Measurements from ENCODE around the gene DRGX. TPM values are rescaled to one million over a fixed set of nuclear protein-coding genes. Genes with fewer than 3 reads are reported as not detected.

The DRGX gene
- polyA plus RNA-seq, 6 donors from 2014 or later: not detected

GRCh38 chr10:49400365-49400764 is 4.5 kb upstream of the DRGX start:
- DNase-seq (no peak), ATAC-seq (ENCODE audit: low read depth in 2 of 2) (no peak)
- no peak overlapping the region for H3K27ac Mint-ChIP-seq
- H3K4me1 Mint-ChIP-seq: peaks cover 7 to 11% (median 10%) of the 10 kb centered on the region in 3 donors
- H3K36me3 Mint-ChIP-seq: no peaks in the 10 kb centered on the region
- peaks cover 0 to 5% (median 0%) of the 10 kb centered on the region in 7 donors for H3K9me3 Mint-ChIP-seq
- no peak overlapping the region for H3K4me3 Mint-ChIP-seq
- peaks cover 65 to 87% (median 76%) of the 10 kb centered on the region in 3 donors for H3K27me3 Mint-ChIP-seq

- Mint-ChIP-seq H3K27ac (no peak overlapping the region), H3K27me3 (peaks cover 65 to 85% (median 73%) of the 10 kb centered on the region in 3 donors), H3K36me3 (peaks cover 0 to 7% of the 10 kb centered on the region in 2 donors), H3K4me1 (peaks cover 11 to 15% (median 13%) of the 10 kb centered on the region in 3 donors), H3K4me3 (peak overlapping the region in 1 of 8 donors; percentile 45), H3K9me3 (peaks cover 0 to 5% (median 0%) of the 10 kb centered on the region in 7 donors)
- DNase-seq (no peak), ATAC-seq (ENCODE audit: low read depth in 2 of 2) (no peak)
Observed at GRCh38 chr10:49398986-49399385, 3.1 kb upstream of the DRGX start.

GRCh38 chr10:49398000-49398861 is 2.3 kb upstream of the DRGX start:
- peaks cover 11 to 15% (median 13%) of the 10 kb centered on the region in 3 donors for H3K4me1 Mint-ChIP-seq
- DNase-seq: peak; percentile 15
- peaks cover 67 to 83% (median 73%) of the 10 kb centered on the region in 3 donors for H3K27me3 Mint-ChIP-seq
- peak; percentile 59 to 64 for ATAC-seq (ENCODE audit: low read depth in 2 of 2)
- H3K9me3 Mint-ChIP-seq: peaks cover 0 to 5% (median 0%) of the 10 kb centered on the region in 7 donors
- peak overlapping the region in 2 of 6 donors; percentile 47 to 57 for H3K27ac Mint-ChIP-seq
- H3K4me3 Mint-ChIP-seq: peak overlapping the region in 6 of 8 donors; percentile 12 to 63 (median 42)
- peaks cover 0 to 7% of the 10 kb centered on the region in 2 donors for H3K36me3 Mint-ChIP-seq

GRCh38 chr10:49397036-49397999 is 1.4 kb upstream of the DRGX start:
- peak overlapping the region in 1 of 6 donors; percentile 21 for H3K27ac Mint-ChIP-seq

GRCh38 chr10:49396666-49396999 is 744 bp upstream of the DRGX start:
- Mint-ChIP-seq H3K27me3 (peaks cover 62 to 84% (median 72%) of the 10 kb centered on the region in 3 donors), H3K4me3 (peak overlapping the region in 1 of 8 donors; percentile 16), H3K27ac (no peak overlapping the region), H3K9me3 (peaks cover 0 to 5% (median 0%) of the 10 kb centered on the region in 7 donors), H3K36me3 (peaks cover 0 to 7% of the 10 kb centered on the region in 2 donors), H3K4me1 (peaks cover 11 to 15% (median 13%) of the 10 kb centered on the region in 3 donors)
- ATAC-seq (ENCODE audit: low read depth in 2 of 2): no peak
- DNase-seq: no peak

More at GRCh38 chr10:49397036-49397999, 1.4 kb upstream of the DRGX start:
- peaks cover 62 to 84% (median 72%) of the 10 kb centered on the region in 3 donors for H3K27me3 Mint-ChIP-seq
- ATAC-seq (ENCODE audit: low read depth in 2 of 2): no peak
- DNase-seq: no peak
- H3K36me3 Mint-ChIP-seq: peaks cover 0 to 7% of the 10 kb centered on the region in 2 donors
- H3K4me1 Mint-ChIP-seq: peaks cover 11 to 15% (median 13%) of the 10 kb centered on the region in 3 donors
- peak overlapping the region in 3 of 8 donors; percentile 3 to 64 (median 10) for H3K4me3 Mint-ChIP-seq
- H3K9me3 Mint-ChIP-seq: peaks cover 0 to 5% (median 0%) of the 10 kb centered on the region in 7 donors

GRCh38 chr10:49394933-49395740 is 752 bp downstream of the DRGX start:
- ATAC-seq (ENCODE audit: low read depth in 2 of 2) (no peak), DNase-seq (no peak)
- peaks cover 0 to 5% (median 0%) of the 10 kb centered on the region in 7 donors for H3K9me3 Mint-ChIP-seq
- peaks cover 0 to 7% of the 10 kb centered on the region in 2 donors for H3K36me3 Mint-ChIP-seq
- no peak overlapping the region for H3K27ac Mint-ChIP-seq
- peaks cover 59 to 88% (median 72%) of the 10 kb centered on the region in 3 donors for H3K27me3 Mint-ChIP-seq
- H3K4me1 Mint-ChIP-seq: peaks cover 11 to 15% (median 13%) of the 10 kb centered on the region in 3 donors
- H3K4me3 Mint-ChIP-seq: no peak overlapping the region

- peaks cover 60 to 88% (median 73%) of the 10 kb centered on the region in 3 donors for H3K27me3 Mint-ChIP-seq
- no peak overlapping the region for H3K27ac Mint-ChIP-seq
- H3K4me3 Mint-ChIP-seq: no peak overlapping the region
- H3K9me3 Mint-ChIP-seq: peaks cover 0 to 3% (median 0%) of the 10 kb centered on the region in 7 donors
- DNase-seq: no peak
- H3K36me3 Mint-ChIP-seq: peaks cover 0 to 7% of the 10 kb centered on the region in 2 donors
- peaks cover 7 to 11% (median 11%) of the 10 kb centered on the region in 3 donors for H3K4me1 Mint-ChIP-seq
- no peak for ATAC-seq (ENCODE audit: low read depth in 2 of 2)
Observed at GRCh38 chr10:49393757-49394156, 2.1 kb downstream of the DRGX start.

GRCh38 chr10:49393301-49393700 is 2.6 kb downstream of the DRGX start:
- H3K36me3 Mint-ChIP-seq: peaks cover 0 to 7% of the 10 kb centered on the region in 2 donors
- H3K4me1 Mint-ChIP-seq: peaks cover 4 to 7% (median 7%) of the 10 kb centered on the region in 3 donors
- H3K27me3 Mint-ChIP-seq: peaks cover 61 to 86% (median 73%) of the 10 kb centered on the region in 3 donors
- ATAC-seq (ENCODE audit: low read depth in 2 of 2) (no peak), DNase-seq (no peak)
- H3K9me3 Mint-ChIP-seq: peaks cover 0 to 2% (median 0%) of the 10 kb centered on the region in 7 donors
- H3K4me3 Mint-ChIP-seq: no peak overlapping the region
- no peak overlapping the region for H3K27ac Mint-ChIP-seq

GRCh38 chr10:49389361-49389933 is 6.4 kb downstream of the DRGX start:
- ATAC-seq (ENCODE audit: low read depth in 2 of 2) (no peak), DNase-seq (no peak)
- Mint-ChIP-seq H3K9me3 (peaks cover 0 to 2% (median 0%) of the 10 kb centered on the region in 7 donors), H3K4me3 (no peak overlapping the region), H3K36me3 (peaks cover 0 to 2% of the 10 kb centered on the region in 2 donors), H3K27me3 (peaks cover 49 to 80% (median 77%) of the 10 kb centered on the region in 3 donors), H3K4me1 (peaks cover 0 to under 1% (median under 1%) of the 10 kb centered on the region in 3 donors), H3K27ac (no peak overlapping the region)

- Mint-ChIP-seq H3K27ac (no peak overlapping the region), H3K4me1 (no peaks in the 10 kb centered on the region), H3K36me3 (no peaks in the 10 kb centered on the region), H3K4me3 (no peak overlapping the region), H3K27me3 (peaks cover 38 to 78% (median 70%) of the 10 kb centered on the region in 3 donors), H3K9me3 (peaks cover 0 to 2% (median 0%) of the 10 kb centered on the region in 7 donors)
- DNase-seq (no peak), ATAC-seq (ENCODE audit: low read depth in 2 of 2) (no peak)
Observed at GRCh38 chr10:49388161-49388560, 7.7 kb downstream of the DRGX start.

- ATAC-seq (ENCODE audit: low read depth in 2 of 2) (no peak), DNase-seq (no peak)
- no peaks in the 10 kb centered on the region for H3K4me1 Mint-ChIP-seq
- no peak overlapping the region for H3K4me3 Mint-ChIP-seq
- no peaks in the 10 kb centered on the region for H3K36me3 Mint-ChIP-seq
- peaks cover 32 to 78% (median 67%) of the 10 kb centered on the region in 3 donors for H3K27me3 Mint-ChIP-seq
- H3K9me3 Mint-ChIP-seq: peaks cover 0 to 2% (median 0%) of the 10 kb centered on the region in 7 donors
- H3K27ac Mint-ChIP-seq: no peak overlapping the region
Observed at GRCh38 chr10:49387071-49387470, 8.8 kb downstream of the DRGX start.

Data from naive B cell (primary cell).